Fibroblast of villous mesenchyme (primary cell): ENCODE data around the gene ASIC2. TPM values are rescaled to one million over a fixed set of nuclear protein-coding genes. Genes with fewer than 3 reads are reported as not detected.

Source experiments
- DNase-seq: peaks from one replicate; pipeline ENCODE4 v3.0.0-alpha.2; 2010; ENCODE audit warnings: low read depth
- H3K4me3 ChIP-seq: 2 replicates; pipeline ENCODE4 v1.5.1; 2011; ENCODE audit warnings: low read depth, mild to moderate bottlenecking, low read length
- total RNA-seq: library from RNA; depleted of rRNA; stranded (reverse); fragments of >200 nt; gene quantifications from 2 replicates; pipeline ENCODE4 v1.2.3, GENCODE V29; 2012
- TF ChIP-seq, protein P1 (sequence below): IDR thresholded peaks from 2 replicates; pipeline ENCODE4 v1.5.1; 2012; ENCODE audit warnings: low read depth, mild to moderate bottlenecking, low read length; ENCODE audit not compliant: insufficient read depth

ASIC2 gene
- total RNA-seq, 1 donor = not detected

DNA sequence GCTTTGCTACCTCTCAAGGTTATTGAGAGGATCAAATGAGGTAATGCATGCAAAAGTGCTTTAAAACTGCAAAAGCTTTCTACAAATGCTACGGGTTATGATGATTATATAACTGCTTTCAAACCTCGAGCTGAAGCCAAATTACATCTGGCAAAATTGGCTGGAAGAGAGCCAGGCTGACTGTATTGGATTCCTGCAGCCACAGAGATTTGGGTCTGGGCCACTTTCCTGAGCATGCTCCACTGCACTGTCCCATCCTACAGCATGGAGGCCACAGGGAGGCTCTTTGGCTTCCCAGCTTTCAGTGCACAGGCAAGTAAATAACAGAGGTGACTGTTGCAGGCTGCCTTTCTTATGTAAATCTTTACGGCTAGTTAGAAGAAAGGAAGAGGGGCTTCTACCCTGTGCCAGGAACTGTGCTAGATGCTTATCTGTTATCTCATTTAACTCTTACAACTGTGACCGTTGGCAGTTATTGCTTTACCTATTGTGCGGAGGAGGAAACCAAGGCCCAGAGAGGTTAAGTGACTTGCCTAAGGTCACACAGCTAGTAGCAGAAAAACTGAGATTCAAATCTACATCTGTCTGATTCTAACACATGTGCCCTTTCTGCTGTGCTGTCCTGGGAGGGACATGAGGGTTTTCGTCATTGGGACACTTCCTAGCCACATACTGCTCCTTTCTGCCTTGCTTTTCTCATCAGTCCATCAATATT lies 179.7 kb downstream of the ASIC2 start:
- no peak overlapping the region for H3K4me3 ChIP-seq
- TF ChIP-seq, protein P1, sequence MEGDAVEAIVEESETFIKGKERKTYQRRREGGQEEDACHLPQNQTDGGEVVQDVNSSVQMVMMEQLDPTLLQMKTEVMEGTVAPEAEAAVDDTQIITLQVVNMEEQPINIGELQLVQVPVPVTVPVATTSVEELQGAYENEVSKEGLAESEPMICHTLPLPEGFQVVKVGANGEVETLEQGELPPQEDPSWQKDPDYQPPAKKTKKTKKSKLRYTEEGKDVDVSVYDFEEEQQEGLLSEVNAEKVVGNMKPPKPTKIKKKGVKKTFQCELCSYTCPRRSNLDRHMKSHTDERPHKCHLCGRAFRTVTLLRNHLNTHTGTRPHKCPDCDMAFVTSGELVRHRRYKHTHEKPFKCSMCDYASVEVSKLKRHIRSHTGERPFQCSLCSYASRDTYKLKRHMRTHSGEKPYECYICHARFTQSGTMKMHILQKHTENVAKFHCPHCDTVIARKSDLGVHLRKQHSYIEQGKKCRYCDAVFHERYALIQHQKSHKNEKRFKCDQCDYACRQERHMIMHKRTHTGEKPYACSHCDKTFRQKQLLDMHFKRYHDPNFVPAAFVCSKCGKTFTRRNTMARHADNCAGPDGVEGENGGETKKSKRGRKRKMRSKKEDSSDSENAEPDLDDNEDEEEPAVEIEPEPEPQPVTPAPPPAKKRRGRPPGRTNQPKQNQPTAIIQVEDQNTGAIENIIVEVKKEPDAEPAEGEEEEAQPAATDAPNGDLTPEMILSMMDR = no peak
- DNase-seq = no peak

DNA sequence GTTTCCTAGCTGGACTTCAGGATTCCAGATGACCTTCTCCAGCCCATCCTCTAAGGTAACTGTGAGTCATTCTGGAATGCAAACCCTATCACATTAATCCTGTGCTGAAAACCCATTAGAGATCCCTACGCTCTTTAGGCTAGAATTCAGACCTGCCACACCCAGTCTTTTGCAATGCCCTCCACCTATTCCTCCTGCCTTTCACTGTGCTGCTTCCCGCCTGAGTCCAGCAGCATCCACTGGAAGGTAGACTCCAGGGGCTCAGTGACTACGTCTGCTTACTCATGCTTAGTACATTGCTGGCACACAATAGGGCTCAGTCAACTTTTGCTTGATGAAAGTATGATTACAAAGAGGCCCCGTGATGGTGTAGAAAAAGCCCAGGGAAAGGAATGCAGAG lies 180.3 kb downstream of the ASIC2 start:
- no peak for DNase-seq
- H3K4me3 ChIP-seq = no peak overlapping the region
- TF ChIP-seq, protein P1 = no peak

DNA sequence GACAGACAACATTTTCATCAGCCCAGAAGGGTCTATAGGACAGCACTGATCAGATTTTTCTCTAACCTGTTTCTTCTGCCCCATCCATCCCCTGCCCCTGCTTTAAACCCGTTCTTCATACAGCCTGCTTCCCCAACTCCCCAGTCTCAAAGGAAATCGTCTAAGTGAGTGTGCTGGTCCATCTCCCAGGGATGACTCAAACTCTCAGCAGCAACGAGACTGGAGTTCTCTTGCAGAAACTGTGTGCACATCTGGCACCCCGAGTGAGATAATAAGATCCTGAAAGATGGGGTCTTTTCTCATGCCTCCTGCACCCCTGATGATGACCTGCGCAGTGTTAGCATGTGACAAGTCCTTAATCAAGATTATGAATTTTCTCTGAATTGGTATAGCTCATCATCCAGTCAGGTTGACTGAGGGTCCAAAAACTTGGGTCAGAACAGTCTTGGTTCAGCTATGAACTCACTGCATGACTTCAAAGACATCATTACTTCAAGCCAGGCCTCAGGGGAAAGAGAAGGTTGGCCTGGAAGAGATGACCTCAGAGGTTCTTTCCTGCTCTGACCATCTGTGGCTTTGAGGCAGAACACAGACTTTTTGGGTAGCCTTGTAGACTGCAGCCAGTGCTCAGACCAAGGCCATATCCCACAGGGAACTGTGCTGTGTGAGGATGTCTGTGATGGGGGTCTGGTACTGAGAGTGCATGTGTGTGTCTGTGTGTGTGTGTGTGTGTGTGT lies 183.6 kb downstream of the ASIC2 start:
- TF ChIP-seq, protein P1 = no peak
- no peak overlapping the region for H3K4me3 ChIP-seq
- no peak for DNase-seq

DNA sequence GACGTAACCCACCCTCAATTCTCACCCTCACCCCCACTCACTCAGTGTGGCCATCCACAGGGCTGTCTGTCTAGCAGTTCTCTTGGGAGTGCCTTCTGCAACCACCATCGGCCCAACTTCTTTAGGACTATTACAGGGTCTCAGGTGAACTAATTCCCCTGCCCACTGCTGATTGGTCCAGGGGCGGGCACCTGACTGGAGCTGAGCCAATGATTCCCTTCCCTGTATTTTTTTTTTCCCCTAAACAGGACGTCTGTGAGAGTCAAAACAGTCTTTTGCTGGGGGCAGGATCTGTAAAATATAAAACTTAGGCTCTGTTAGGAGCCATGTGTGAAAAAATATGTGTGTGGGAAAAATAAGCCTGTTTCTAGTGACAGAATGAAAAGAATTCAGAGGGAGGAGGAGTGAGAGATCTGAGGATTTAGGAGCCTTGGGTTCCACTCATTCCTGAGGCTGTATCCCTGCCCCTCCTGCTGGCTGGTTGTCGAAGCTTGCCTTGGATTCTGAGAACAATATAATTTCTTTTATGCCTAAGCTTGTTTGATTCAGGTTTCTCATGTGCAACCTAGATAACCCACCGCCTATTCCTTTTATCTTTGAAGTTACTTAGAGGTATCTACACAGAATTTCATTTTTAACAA lies 186.4 kb downstream of the ASIC2 start:
- TF ChIP-seq, protein P1 = no peak
- peak; percentile 4 for DNase-seq
- H3K4me3 ChIP-seq = no peak overlapping the region

DNA sequence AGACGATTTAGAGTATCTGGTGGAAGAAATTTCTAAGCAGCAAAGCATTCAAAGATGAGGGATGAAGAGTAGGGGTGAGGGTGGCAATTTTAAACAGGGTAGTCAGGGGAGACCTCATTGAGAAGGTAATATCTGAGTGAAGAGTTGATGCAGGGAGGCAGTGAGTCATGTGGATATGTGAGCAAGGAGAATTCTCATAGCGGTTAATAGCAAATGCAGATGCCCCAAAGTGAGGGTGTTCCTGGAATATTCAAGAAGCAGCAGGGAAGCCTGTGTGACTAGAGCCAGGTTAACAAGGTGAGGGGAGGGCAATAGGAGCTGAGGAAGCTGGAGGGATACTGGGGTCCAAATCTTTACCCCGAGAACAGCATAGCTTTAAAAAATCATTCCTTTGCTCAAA lies 187.2 kb downstream of the ASIC2 start:
- DNase-seq = no peak
- TF ChIP-seq, protein P1 = no peak
- no peak overlapping the region for H3K4me3 ChIP-seq

DNA sequence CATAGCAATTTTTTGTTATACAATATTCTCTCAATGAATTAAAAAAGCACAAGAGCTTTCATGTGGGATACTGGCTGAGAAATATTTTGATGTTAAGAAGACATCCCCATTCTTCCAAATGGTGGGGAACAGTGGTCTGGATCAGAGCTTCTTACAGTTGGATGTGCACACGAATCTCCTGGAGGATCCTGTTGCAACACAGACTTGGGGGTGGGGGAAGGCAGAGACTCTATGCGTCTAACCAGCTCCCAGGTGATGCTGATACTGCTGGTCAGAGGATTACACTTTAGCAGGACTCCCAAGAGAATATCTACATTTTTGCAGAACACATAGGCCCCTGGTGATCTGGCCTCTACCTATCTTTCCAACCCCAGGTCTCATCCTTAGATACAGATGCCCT lies 193.2 kb downstream of the ASIC2 start:
- TF ChIP-seq, protein P1 = no peak
- no peak overlapping the region for H3K4me3 ChIP-seq
- no peak for DNase-seq
